T-helper 1 cell treated with Interleukin-12 subunit alpha and Interleukin-12 subunit beta and Interleukin-4 antibody, amounts not matched to agents 30 ng/mL and 1 ng/mL, for 36 hours (primary cell): ENCODE data around the gene SLC9A1. TPM values are rescaled to one million over a fixed set of nuclear protein-coding genes. Genes with fewer than 3 reads are reported as not detected.

Experiments
- intact Hi-C: fragments of 100-400 bp; cut with micrococcal nuclease; formaldehyde crosslinking; loops from one replicate; pipeline ENCODE4 v1.15.1; 2024
- total RNA-seq: library from RNA; stranded (reverse); gene quantifications from 2 replicates; pipeline ENCODE4 v1.2.3, GENCODE V29; 2022

SLC9A1 gene
- total RNA-seq, 1 donor from 2014 or later, result 28.0 TPM

- intact Hi-C loops, result no loop called here
These were observed 68.9 kb downstream of the SLC9A1 start for GRCh38 chr1:27086026-27086425.

- intact Hi-C loops, result no loop called here
These were observed 70.8 kb downstream of the SLC9A1 start for GRCh38 chr1:27084107-27084506.

DNA sequence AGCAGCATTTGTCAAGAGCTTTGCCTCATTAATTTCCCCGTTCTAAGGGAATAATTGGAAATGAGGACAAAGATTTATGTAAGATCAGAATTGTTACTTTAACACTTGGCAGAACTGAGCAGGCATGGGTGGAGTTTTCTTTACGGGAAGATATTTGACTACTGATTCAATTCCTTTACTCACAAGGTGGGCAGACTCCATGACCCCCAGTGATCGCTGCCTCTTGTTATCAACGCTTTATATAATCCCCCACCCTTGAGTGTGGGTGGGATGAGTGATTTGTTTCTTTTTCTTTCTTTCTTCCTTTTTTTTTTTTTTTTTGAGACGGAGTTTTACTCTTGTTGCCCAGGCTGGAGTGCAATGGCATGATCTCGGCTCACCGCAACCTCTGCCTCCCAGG lies 77.0 kb downstream of the SLC9A1 start:
- intact Hi-C loops, result no loop called here

DNA sequence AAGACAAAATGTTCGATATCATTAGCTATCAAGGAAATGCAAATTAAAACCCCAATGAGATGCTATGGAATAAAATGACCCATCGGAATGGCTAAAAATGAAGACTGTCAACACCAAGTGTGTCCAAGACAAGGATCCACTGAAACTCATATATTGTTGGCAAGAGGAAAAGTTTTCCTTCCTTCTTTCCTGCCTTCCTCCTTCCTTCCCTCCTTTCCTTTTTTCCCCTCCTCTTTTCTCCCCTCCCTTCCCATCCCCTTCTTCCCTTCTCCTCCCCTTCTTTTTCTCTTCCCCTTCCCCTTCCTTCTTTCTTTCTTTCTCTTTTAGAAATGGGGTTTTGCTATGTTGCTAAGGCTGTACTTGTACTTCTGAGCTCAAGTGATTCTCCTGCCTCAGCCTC lies 78.1 kb downstream of the SLC9A1 start:
- intact Hi-C loops, result no loop called here

- intact Hi-C loops, result no loop called here
These were observed 80.6 kb downstream of the SLC9A1 start for GRCh38 chr1:27074175-27074780.

- intact Hi-C loops, result no loop called here
These were observed 83.9 kb downstream of the SLC9A1 start for GRCh38 chr1:27071049-27071416.

- intact Hi-C loops, result no loop called here
These were observed 84.4 kb downstream of the SLC9A1 start for GRCh38 chr1:27070390-27071048.

GRCh38 chr1:27068922-27069321 lies 86.0 kb downstream of the SLC9A1 start:
- intact Hi-C loops, result no loop called here

DNA sequence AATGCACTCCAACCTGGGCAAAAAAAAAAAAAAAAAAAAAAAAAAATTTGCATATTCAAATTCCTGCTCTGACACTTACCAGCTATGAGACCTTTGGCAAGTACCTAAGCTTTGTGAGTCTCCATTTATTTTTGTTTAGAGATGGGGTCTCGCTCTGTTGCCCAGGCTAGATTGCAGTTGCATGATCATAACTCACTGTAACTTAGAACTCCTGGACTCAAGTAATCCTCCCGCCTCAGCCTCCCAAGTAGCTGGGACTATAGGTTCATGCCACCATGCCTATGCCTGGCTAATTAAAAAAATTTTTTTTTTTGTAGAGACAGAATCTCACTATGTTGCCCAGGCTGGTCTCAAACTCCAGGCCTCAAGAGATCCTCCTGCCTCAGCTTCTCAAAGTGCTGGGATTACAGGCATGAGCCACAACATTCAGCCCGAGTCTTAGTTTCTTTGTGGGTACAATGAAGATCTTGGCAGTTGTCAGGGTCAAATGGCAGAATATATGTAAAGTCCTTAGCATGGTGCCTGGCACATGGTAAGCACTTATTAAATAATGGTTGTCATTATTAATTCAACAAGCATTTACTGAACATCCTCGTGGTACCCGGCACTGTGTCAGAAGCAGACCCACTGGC lies 88.8 kb downstream of the SLC9A1 start:
- intact Hi-C loops, result no loop called here

- intact Hi-C loops, result no loop called here
These were observed 94.0 kb downstream of the SLC9A1 start for GRCh38 chr1:27060891-27061290.

GRCh38 chr1:27058966-27059669 lies 95.8 kb downstream of the SLC9A1 start:
- intact Hi-C loops, result no loop called here

DNA sequence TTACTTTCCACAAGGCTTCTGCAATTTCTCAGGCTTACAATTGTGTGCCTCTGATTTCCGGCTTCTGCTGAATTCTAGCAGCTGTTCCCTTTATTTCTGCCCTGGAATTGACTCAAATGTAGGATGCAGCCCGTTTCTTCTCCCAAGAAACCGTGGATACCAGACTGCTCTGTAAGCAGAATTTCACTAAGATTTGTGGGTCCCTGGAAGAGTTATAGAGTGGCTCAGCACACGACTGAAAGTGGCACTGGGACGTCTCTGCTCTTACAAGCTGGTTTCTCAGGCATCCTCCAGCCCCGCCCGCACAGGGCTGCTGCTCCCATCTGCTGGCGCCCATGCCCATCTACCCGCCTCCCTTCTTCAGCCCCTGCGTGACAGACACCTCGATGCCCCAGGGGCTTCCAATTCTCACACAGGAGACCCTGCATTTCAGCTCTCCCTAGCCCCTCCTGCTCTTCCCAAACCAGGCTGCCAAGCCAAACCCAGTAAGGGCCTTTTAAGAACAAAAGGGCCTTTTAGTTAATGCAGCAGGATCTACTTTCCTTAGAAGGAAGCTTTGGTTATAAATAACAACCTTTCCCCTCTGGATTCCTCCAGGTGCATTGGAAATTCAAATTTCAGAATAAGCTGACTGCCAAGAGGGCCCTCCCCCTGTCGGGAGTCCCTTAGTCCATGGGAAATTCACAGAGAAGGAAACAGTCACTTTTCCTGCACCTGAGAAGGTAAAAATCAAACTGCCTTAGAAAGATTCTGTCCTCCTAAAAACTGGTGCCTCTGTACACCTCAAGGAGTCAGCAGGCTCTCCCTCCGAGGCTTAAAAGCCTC lies 96.9 kb downstream of the SLC9A1 start:
- intact Hi-C loops, result no loop called here

DNA sequence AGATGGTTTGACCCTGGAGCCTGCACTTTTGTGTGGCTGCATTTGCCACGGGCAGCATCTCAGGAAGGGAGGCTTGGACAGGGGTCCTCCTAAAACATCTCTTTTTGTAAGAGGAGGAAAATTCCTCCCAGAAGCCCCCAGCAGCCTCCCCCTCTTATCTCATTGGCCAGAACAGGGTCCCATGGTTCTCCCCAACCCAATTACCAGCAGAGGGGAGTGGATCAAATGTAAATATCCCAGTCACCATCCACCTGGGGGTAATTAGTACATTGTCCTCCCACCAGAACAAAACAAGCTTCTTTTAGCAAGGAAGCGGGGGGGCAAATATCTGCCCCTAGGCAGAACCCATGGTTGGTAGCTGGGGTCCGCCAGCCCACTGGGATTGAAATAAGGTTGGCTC lies 97.5 kb downstream of the SLC9A1 start:
- intact Hi-C loops, result no loop called here

DNA sequence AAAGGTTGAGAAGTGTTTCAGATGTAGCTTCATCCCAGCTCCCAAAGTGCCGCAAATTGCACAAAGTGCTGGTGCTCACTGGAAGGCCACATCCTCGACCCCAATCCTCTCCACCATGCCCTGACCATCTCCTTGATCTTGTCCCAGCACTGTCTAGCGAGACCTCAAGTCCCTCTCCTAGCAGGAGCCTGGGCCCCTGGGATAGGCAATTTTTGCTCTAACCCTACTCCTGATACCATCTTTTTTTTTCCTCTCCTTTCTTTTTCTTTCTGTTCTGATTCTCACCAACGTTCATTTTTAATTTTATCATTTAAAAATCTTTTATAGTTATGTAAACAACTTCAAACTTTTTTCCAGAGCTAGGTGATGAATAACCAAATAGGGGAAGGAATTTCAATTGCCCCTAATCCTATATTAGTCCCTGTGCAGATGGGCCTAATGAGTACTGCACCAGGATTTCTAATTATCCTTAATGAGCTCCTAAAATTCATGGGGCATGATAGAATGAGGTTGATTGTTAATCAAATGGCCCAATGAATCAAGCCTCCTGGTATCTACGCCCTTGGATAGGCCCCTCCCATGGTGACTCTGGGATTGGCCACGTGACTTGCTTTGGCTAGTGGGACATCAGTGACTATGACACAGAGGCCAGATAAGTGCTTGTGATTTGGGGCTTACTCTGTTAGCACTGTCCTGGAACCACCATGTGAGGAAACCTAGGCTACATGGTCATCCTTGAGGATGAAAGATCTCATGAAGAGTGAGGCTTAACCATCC lies 100.8 kb downstream of the SLC9A1 start:
- intact Hi-C loops, result no loop called here

GRCh38 chr1:27052527-27052926 lies 102.4 kb downstream of the SLC9A1 start:
- intact Hi-C loops, result no loop called here

GRCh38 chr1:27049607-27050006 lies 105.3 kb downstream of the SLC9A1 start:
- intact Hi-C loops, result no loop called here

GRCh38 chr1:27049100-27049499 lies 105.8 kb downstream of the SLC9A1 start:
- intact Hi-C loops, result no loop called here
